Lower leg skin (tissue), 4 donors: ENCODE data around the gene LRRC27. TPM values are rescaled to one million over a fixed set of nuclear protein-coding genes. Genes with fewer than 3 reads are reported as not detected.

Experiments used
- DNase-seq, 2 donors: peaks; one replicate each; pipeline ENCODE4 v3.0.0-alpha.2; 2019; ENCODE audit warnings: low spot score in 2 of 2
- H3K4me3 ChIP-seq: fragments of 200-600 bp; sonication (generic); 2 replicates; pipeline ENCODE4 v1.5.1; 2017; ENCODE audit warnings: mild to moderate bottlenecking, low read depth; ENCODE audit not compliant: poor library complexity, severe bottlenecking
- POLR2A ChIP-seq, 2 donors: fragments of 450-650 bp; IDR thresholded peaks; one replicate each; pipeline ENCODE4 v1.6.1; 2016 to 2017; ENCODE audit warnings: antibody characterized with exemption in 2 of 2, mild to moderate bottlenecking in 1 of 2, moderate library complexity in 1 of 2
- WGBS, 2 donors: methylation state at CpG; one replicate each; pipeline ENCODE4 v1.1.5; 2018; 5-methylcytosine and 5-hydroxymethylcytosine counted together
- intact Hi-C: fragments of 100-400 bp; cut with DNase I; formaldehyde crosslinking; loops from one replicate; pipeline ENCODE4 v1.15.0; 2023; ENCODE audit warnings: low total_unique reads
- total RNA-seq, 4 donors: library from RNA; depleted of rRNA; stranded (reverse); fragments of >200 nt; gene quantifications; one replicate each; pipeline ENCODE4 v1.1.0, GENCODE V29; 2016
- TF ChIP-seq, protein P1 (sequence below), 3 donors: fragments of 450-650 bp; IDR thresholded peaks; one replicate each; pipeline ENCODE4 v1.5.1; 2016; ENCODE audit warnings: antibody characterized with exemption in 3 of 3, mild to moderate bottlenecking in 3 of 3, moderate library complexity in 2 of 3

Gene LRRC27
- total RNA-seq, 4 donors from 2014 or later: 3.1 to 11.3 (median 8.5) TPM

DNA sequence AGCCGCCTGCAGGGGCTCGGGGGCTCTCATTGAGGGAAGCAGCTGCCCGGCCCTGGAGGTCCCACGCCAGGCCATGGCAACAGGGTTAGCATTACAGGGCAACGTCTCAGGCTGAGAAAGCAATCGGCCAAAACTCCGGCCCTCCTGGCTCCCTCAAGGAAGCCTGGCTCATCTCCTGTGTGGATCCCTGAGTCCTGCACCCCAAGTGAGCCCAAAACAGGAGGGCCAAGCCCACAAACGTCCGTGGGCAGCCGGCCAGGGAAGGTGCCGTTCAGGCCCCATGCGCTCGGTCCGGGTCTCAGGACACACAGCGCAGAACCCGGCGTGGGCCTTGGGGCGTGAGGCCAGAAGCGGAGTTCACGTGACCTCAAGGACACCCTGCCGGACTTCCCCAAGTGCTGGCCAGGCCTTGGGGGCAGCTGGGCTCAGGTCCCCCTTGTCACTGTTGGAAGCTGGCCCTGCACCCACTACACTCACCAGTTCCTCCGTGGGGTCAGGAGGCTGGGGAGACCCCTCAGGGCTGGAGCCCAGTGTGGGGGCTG lies 57.0 kb downstream of the LRRC27 start:
- TF ChIP-seq POLR2A (IDR thresholded peaks at IDR 0.05): no peak
- TF ChIP-seq, protein P1, sequence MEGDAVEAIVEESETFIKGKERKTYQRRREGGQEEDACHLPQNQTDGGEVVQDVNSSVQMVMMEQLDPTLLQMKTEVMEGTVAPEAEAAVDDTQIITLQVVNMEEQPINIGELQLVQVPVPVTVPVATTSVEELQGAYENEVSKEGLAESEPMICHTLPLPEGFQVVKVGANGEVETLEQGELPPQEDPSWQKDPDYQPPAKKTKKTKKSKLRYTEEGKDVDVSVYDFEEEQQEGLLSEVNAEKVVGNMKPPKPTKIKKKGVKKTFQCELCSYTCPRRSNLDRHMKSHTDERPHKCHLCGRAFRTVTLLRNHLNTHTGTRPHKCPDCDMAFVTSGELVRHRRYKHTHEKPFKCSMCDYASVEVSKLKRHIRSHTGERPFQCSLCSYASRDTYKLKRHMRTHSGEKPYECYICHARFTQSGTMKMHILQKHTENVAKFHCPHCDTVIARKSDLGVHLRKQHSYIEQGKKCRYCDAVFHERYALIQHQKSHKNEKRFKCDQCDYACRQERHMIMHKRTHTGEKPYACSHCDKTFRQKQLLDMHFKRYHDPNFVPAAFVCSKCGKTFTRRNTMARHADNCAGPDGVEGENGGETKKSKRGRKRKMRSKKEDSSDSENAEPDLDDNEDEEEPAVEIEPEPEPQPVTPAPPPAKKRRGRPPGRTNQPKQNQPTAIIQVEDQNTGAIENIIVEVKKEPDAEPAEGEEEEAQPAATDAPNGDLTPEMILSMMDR (IDR thresholded peaks at IDR 0.05): no peak
- no peak overlapping the region for H3K4me3 ChIP-seq
- intact Hi-C loops: no loop called here
- WGBS, 2 donors: 43 to 75% methylated on average over 2 to 9 of the region's 22 CpGs
- DNase-seq: peak in 1 of 2 donors; percentile 92

DNA sequence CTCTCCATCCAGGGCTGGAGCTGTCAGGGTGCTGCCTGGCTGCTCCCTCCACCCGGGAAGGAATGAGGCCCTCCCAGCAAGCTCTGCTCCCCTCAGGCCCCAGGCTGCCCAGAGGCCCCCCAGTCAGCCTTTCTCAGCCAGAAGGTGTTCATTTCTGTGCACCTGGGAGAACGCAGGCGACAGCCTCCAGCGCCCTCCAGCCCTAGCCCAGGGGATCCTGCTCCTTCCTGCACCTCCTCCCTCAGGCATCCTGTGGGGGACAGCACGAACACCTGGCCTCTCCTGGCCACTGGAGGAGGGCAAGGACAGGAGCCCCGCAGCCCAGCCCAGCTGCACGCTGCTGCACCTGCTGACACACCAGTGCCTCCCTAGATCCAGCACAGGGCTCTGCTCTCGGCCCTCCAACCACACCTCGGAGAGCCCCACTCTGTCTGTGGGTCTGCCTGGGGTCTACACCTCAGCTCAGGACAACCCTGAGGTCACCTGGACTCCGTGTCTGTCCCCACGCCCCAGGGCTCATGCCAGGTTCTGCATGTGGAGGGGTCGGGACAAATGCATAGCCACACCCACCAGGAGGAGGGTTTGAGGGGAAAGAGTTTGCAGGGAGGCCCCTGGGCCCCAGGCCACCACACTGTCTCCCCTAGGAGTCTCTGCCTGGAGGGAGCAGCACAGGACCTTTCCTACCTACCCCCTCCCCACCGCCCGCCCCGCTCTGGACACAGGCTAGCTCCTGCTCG lies 57.6 kb downstream of the LRRC27 start:
- WGBS, 2 donors: 64 to 68% methylated on average over 15 to 16 of the region's 16 CpGs
- H3K4me3 ChIP-seq: no peak overlapping the region
- intact Hi-C loops: no loop called here

DNA sequence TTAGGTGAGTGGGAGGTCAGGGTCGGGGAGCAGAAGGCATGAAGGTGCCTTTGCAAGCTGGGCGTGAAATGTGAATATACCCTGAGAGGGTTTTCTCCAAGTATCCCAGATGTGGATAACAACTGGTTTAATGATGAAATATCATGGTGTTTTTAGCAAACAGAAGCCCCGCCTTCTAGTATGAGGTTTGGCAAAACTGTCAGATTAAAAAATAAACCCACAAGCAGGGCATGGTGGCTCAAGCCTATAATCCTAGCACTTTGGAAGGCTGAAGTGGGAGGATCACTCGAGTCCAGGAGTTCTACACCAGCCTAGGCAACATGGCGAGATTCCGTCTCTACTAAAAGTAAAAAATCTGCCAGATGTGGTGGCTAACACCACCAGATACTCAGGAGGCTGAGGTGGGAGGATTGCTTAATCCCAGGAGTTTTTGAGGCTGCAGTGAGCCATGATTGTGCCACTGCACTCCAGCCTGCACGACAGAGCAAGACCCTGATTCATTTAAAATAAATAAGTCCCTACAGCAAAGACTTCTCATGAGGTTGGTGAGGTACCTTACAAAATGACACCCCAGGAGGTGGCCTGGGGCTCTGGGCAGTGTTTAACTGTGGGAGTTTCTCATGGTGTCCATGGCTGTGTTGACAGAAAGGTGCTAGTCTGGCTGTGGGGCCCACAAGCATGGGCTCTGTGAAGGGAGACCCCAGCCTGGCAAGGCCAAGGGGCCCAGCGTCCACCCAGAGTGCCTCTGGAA lies 58.4 kb downstream of the LRRC27 start:
- peak in 1 of 2 donors; percentile 75 for DNase-seq
- H3K4me3 ChIP-seq: no peak overlapping the region
- TF ChIP-seq, protein P1 (IDR thresholded peaks at IDR 0.05): no peak
- no peak for TF ChIP-seq POLR2A (IDR thresholded peaks at IDR 0.05)
- intact Hi-C loops: no loop called here
- WGBS, 2 donors: 76 to 78% methylated on average over 8 of the region's 8 CpGs

More for the DNA sequence above, 57.6 kb downstream of the LRRC27 start:
- TF ChIP-seq, protein P1 (IDR thresholded peaks at IDR 0.05): no peak
- TF ChIP-seq POLR2A (IDR thresholded peaks at IDR 0.05): no peak
- DNase-seq: peak in 1 of 2 donors; percentile 82

DNA sequence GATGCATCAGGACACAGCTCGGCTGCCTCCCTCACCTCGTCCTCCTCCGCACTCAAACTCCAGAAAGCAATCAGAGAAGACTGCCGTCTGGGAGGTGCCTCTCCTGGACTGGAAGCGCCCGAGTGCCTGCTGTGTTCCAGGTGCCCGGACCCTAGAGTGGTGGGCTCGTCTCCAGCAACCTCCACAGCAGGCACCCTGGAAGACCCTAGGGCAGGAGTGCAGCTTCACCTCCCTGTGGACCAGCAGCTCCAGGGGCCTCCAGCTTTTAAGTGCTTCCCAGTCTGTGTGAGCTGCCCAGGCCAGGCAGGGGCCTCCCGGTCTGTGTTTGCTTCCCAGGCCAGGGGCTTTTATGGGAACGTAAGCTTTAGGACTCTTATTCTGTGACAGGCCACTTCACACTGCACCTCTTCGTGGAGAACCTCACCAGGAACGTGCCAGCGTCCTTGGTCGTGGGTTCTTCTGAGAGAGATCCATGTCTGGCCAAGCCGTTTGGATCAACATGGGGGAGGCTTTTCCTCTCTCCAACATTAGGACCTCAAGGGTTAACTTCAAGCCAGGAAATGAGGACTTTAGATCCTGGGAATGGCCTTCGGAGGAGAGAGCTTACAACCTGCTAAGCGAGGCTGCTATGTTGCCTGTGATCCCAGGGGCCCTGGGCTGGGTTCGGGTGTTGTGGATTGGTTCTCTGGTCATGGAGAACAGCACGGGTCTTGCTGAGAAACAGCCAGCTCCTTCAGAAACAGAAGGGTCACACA lies 59.1 kb downstream of the LRRC27 start:
- intact Hi-C loops: no loop called here
- peak in 1 of 2 donors; percentile 84 for DNase-seq
- no peak overlapping the region for H3K4me3 ChIP-seq
- WGBS, 2 donors: 86 to 87% methylated on average over 15 to 19 of the region's 19 CpGs
- TF ChIP-seq POLR2A (IDR thresholded peaks at IDR 0.05): no peak
- TF ChIP-seq, protein P1 (IDR thresholded peaks at IDR 0.05): no peak

DNA sequence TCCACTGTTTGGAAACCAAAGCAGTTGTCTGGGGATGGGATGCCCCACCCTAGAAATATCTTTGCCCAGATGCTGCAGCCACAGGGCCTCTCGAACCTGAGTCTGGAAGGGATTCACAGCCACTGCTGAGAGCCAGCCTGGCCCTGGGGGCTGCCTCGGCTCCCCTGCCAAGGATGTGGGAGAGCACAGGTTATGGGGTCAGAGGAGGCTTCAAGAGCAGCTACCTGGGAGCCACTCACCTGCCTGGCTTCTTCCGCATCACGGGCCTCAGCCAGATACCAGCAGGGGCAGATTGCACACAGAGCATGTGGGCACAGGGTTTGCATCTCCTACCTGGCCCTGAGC lies 59.7 kb downstream of the LRRC27 start:
- WGBS, 2 donors: 63 to 92% methylated on average over 3 to 4 of the region's 4 CpGs
- H3K4me3 ChIP-seq: no peak overlapping the region
- TF ChIP-seq, protein P1 (IDR thresholded peaks at IDR 0.05): no peak
- DNase-seq: peak in 1 of 2 donors; percentile 80
- intact Hi-C loops: no loop called here
